Stimulated activated CD8-positive, alpha-beta memory T cell treated with anti-CD3 and anti-CD28 coated beads, Interleukin-4, amount 100 ng/mL, for 4 hours (primary cell): ENCODE data around the gene TANGO2.

Experiments
- DNase-seq, 2 donors: peaks; one replicate each; pipeline ENCODE4 v3.0.0-alpha.2; 2020; ENCODE audit warnings: low read depth in 2 of 2, low spot score in 1 of 2

Gene TANGO2

DNA sequence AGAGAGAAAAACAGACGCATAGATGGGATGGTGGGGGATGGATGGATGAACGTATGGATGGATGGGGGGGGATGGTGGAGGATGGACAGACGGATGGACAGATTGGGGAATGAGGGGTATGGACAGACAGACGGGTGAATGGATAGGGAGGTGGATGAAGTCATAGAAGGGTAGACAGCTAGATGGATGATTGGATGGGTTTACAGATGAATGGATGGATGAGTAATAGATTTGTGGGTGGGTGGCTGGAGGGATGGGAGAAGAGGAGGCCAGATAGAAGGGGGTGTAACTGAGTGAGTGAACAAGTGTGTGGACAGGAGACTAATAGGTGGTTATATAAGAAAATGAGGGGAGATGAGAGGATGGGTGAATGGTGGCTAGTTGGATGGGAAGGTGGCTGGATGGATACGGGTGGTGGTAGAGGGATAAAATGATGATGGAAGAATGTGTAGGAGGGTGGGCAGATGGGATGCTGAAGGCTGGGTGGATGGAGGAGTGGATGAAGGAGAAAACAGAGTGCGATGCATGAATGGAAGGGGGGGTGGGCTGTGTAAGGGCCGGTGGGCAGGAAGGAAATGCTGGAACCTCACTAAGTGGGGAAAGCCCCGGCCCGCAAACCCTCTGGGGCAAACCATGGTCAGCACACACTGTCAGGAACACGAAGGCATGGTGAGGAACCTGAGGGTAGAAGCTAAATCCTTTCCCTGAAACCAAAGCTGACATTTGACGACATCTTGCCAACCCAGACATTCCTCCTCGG lies 25.9 kb upstream of the TANGO2 start:
- DNase-seq = no peak

DNA sequence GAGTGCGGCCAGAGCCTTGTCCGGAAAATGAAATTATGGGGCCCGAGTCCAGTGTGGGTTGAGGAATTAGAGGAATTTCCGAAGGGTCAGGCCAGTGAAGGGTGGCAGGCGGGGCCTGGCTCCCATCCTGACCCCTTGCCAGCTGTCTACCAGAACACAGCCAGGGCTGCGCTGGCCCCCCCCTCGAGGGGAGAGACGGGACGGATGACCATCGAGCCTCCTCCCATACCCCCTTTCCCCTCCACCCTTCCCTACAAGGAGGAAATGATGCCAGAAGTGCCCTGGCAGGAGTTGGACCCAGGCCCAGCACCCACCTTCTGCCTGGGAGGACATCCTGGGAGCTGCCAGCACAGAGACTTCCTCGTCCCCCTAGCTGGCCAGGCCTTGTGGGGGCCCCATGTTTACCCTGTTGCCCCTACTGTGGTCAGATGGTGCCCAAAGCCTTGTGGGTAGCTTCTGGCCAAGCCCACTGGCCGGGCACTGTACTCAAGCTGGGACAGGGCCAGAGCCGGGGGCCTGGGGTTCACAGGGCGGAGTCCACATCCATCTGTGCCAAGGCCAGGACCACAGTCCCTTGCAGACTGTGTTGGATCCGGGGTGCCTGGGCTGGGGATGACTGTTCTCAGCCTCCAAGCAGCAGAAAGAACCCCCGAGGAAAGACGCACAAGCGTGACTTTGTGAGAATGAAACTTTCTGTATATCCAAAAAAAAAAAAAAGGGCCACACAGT lies 25.1 kb upstream of the TANGO2 start:
- no peak for DNase-seq

DNA sequence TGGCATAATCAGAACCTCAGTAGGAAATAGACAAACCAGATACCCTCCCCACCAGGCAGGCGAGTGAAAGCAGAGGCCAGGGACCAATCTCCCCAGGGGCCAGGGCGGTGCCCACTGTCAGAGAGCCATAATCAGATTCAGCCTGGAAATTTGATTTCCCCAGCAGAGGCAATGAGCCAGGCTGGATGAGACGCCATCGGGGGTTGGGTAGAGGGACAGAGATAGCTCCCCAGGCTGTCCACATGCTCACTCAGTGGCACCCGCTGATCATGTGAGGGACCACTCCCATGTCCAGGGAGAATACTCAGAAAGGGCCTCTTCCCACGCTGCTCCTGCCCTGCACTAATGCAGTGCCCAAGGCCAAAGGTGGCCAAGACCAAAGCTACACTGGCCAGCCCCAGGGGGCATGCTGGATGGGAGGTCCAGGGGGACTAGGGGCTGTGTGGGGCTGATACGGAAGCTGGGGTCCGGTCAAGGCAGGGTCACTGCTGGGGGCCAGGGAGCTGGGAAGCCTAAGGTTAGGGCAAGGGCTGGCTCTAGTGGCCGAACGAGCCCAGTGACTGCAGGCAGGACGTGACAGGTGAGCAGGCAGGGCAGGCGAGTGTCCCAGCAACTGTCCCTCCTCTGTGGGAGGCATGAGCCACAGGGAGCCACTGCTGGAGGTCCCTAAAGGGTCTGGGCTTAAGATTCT lies 24.1 kb upstream of the TANGO2 start:
- no peak for DNase-seq

DNA sequence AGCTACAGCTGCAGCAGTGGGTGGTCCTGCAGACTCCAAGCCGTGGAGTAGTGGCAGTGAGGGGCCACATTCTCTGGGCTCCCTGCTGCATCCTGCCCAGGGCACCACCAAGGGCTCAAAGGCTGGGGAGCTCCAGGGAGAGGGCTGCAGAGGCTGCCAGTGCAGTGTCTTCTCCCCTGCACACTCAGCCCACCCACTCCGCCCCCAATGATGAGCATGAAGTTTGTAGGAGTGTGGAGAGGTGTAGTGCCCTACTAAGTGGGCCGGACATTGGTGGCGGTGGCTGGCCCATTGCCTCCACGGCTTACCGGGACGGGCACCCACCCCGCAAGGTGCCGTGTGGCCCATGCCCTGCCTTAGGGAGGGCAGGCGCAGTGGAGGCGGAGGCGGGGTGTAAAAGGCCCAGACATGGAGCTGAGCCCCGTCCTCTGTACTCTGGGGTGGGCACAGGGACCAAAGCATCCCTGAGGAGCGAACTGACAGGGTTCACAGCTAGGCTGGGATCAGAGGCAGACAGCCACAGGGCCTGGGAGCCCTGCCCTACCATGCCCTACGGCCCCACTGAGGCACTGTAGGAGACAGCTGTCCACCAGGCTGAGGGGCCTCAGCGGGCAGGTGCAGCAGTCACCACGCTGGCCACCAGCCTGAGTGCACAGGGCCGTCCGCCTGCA lies 23.2 kb upstream of the TANGO2 start:
- no peak for DNase-seq

DNA sequence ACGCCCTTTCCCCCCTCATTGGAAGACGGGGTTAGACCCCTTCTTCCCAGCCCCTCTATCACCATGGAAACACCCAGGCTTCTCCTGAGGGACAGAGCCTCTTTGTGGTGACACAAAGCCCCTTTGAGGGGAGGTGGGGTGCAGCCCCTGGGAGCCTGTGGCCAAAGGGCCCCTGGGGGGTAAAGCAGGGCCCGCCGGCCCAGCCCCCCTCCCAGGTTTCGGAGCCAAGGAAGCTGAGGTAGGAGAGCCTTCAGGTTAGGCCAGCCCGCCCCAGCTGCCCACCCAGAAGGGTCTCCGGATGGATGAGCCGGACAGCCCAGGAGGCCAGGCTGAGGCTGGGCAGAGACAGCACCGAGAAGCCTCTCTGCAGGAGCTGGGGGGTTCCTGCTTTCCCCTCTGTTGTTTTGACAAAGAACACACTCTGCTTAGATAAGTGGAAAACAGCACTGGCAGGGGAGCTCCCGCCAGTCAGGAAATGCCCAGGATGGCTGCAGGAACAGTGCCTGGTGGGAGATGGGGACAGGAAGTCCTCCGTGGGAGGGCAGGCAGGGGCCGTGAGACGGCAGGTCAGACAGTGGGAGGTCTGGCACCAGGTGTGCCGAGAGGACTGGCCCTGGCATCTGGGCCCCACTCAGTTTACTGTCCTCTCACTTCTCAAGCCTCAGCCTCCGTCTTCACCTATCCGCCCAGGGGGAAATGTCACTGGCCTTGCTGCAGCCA lies 22.5 kb upstream of the TANGO2 start:
- DNase-seq = no peak

DNA sequence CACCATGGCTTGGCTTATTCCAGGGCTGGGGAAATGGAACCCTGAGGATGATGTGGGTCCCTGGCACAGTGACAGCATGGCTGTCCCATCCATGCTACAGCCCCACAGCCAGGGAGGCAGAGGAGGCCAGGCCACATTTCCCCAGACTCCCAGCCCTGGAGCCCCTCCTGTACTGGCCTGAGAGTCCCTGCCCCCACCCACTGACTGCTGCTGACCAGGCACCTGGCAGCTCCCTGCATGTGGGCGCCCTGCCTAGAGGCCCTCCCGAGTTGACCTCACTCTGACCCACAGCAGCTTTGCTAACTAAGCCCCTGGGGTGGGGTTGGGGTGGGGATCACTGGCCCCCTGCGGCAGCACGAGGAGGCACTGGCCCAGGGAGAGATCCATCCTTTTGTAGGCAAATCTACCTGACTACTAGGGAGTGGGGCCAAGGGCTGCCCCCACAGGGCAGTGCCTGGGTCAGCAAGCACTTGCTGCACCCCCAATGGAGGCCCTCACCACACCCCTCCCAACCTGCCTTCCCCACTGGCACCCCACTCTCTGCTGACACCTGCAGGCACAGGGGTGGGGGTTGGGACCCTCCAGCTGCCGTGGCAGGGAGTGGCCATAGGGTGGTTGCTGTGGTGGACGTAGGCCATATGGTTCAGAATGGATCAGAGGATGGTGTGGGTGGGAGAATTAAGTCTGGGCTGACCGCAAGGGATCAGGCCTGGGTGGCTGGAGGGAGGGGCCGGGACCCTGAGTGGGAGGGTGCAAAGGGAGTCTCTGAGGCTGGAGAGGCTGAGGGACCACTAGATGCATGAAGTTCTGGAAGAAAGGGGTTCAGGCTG lies 21.7 kb upstream of the TANGO2 start:
- DNase-seq = no peak

DNA sequence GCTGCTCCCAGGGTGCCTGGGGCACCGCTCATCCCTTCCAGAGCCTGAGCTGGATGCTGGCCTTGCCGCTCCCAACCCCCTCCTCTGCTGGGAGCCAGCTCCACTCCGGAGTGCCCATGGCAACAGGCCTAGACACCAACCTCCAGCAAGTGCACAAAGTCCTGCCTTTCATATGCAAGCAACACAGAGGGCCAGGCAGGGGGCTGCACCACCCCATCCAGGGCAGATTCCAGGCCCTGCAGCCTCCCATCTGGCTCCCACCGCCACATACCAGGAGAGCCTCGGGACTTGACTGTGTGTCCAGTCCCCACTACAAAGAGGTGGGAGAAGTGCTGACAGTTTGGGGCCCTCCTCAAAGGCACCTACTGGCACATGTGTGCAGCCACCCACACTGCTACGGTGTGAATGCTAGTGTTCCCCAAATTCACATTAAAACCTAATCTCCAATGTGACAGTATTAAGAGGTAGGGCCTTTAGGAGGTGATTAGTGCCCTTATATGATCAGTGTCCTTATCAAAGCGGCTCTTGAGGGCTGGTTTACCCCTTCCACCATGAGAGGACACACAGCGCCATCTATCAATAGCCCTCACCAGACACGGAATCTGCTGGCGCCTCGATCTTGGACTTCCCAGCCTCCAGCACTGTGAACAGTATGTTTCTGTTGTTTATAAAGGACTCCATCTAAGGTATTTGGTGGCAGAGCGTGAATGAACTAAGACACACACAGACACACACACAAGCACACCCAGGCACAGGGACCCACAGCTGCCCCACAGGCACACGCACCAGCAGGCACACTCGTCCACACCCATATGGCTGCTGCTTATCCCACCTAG lies 20.4 kb upstream of the TANGO2 start:
- no peak for DNase-seq

DNA sequence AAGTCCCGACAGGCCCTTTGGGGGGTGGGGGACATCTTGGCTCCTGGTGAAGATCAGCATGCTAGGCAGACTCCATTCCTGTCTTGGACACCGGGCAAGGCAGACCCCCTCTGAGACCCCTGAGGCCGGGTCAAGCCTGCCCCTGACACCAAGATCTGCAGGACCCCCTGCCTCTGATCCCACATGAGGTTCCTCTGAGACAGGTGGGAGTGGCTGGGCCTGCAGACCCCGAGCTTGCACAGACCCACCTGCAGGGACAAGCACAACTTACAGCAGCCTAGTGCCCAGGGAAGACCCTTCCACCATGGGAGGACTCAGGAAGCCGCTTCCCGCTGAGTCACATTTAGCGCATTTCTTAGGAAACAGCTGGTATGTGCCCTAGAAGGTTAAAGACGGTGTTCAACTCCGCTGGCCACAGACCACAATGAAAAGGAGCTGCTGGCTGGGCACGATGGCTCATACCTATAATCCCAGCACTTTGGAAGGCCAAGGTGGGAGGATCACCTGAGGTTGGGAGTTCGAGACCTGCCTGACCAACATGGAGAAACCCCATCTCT lies 19.8 kb upstream of the TANGO2 start:
- DNase-seq = no peak

DNA sequence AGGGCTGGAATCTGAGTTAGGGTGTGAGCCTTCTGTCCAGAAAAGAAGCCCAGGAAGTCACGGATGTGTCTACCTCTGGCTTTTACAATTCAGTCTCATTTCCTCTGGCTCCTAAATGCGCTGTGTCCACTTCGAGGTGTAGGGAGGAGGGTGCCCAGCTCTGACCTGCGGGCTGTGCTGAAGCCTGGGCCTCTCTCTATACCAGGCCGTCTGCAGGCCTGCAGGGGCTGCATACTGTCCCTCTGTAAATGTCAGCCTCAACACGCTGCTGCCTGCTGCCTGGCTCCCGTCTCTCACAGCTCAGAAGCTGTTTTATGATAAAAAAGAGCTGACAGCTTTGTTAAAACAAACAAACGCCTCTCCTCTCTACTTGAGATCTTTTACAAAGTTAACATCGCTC lies 18.8 kb upstream of the TANGO2 start:
- DNase-seq = no peak

DNA sequence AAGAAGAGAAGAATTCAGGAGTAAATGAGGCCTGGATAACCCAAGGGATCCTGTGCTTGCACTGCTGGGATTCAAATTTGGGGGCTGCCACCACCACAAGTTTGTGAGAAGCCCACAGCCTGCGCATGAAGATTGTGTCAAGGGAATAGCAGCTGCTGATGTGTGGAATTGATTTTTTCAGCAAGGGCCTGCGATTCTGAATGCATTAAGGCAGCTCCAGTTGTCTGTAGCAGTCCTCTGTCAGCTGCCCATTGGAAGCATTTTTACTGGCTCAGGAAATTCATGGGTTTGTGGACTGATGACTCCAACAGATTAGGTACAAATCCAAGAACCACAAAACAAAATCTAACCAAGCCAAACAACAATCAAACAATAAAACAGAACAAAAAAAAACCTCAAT lies 18.3 kb upstream of the TANGO2 start:
- DNase-seq = no peak

DNA sequence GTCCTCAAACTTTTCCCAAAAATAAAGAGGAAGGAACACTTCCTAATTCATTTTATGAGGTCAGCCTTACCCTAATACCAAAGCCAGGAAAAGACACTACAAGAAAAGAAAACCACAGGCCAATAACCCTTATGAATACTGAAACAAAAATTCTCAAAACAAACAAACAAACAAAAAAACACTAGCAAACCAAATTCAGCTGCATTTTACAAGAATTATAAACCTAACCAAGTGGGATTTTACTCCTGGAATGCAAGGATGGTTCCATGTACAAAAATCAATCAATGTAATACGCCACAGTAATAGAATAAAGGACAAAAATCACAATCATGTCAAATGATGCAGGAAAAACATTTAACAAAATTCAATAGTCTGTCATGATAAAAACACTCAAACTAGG lies 17.6 kb upstream of the TANGO2 start:
- DNase-seq = no peak

DNA sequence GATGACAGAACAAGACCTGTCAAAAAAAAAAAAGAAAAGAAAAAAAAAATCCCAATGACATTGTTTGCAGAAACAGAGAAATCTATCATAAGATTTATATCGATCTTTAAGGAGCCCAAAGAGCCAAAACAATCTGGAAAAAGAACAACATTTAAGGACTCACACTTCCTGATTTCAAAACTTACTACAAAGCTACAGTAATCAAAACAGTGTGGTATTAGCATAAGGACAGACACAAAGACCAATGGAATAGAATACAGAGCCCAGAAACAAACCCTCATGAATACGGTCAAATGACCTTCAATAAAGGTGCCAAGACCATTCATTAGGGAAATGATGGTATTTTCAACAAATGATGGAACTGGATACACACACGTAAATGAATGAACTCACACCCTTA lies 16.4 kb upstream of the TANGO2 start:
- no peak for DNase-seq

DNA sequence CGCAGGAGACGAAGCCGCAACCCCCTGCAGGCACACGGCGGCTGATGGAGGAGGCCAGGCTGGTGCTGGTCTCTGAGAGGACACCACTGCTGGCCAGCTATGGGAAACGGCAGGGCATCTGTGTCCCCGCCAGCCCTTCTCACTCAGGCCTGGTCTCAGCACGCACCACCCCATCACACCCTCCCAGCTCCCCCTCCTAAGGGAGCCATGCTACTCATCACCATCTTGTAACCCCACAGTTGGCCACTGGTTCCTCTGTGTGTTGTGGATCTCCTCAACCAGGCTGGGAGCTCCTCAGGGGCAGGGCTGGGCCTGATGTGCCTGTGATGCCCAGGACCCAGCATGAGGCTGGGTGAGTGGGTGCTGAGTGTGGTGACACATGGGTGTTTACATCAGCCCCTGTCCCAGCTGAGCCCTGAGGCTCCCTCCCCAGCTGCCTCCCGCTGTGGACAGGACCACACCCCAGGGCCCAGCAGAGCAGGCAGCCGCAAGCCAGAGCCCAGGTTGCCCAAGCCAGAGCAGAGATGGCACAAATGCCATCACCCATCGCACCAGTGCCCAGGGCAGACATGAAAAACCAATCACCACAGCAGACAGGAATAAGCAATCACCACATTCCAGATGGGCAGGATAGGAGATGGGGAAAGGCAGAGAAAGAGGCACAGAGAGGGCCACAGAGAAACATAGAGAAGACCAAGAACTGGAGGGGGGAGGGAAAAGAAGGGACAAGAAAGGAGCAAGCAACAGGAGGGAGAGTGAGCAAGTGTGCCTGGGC lies 12.5 kb upstream of the TANGO2 start:
- DNase-seq = no peak

DNA sequence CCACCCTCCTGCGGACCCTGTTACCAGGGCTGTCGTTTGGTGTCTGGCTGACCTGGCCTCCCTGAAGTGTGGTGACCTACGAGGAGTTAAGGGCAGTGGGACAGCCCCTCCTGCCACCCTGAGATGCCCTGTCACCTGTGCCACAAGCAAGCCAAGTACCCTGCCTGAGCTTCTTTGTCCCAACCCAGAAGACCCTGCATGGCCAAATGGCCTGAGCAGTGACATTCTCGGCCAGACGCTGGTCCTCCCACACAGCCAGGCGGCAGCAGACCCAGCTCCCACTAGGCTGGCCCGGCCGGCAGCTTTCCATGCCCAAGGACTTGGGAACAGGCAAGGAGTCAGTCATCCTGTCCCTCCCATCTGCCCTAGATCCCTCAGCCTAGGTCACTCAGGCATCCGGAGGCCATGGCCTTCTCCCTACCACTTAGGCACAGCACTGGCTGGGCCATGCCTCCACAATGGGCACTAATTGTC lies 11.9 kb upstream of the TANGO2 start:
- no peak for DNase-seq

DNA sequence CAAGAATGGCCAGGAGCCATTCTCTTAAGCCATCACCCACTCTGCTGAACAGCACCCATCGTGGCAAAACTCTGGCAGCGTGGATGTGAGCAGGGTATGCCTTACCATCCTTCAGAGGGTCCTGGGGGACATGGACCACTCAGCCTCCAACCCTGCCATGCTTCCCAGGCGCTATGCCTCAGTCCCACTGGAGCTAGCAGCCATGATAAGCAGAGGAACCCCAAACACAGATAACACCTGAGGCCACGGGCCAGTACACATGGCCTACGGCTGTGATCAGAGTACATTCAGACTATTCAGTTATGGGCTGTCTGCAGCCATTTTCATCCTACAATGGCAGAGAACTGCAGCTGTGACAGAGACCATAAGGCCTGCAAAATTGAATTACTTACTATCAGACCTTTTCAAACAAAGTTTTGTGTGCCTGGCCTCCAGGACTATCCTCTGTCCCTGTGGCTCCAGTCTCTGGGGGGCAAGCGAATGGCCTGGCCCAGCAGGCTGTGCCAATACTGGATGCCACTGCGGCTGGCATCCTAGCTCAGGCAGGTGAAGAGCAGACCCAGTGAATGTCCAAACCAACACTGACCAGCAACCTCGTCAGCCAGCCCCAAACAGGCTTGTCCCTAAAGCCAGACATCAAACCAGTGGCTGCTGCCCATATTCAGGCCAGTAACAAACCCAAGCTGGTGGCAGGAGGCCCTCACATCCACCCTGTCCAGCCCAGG lies 11.2 kb upstream of the TANGO2 start:
- no peak for DNase-seq

DNA sequence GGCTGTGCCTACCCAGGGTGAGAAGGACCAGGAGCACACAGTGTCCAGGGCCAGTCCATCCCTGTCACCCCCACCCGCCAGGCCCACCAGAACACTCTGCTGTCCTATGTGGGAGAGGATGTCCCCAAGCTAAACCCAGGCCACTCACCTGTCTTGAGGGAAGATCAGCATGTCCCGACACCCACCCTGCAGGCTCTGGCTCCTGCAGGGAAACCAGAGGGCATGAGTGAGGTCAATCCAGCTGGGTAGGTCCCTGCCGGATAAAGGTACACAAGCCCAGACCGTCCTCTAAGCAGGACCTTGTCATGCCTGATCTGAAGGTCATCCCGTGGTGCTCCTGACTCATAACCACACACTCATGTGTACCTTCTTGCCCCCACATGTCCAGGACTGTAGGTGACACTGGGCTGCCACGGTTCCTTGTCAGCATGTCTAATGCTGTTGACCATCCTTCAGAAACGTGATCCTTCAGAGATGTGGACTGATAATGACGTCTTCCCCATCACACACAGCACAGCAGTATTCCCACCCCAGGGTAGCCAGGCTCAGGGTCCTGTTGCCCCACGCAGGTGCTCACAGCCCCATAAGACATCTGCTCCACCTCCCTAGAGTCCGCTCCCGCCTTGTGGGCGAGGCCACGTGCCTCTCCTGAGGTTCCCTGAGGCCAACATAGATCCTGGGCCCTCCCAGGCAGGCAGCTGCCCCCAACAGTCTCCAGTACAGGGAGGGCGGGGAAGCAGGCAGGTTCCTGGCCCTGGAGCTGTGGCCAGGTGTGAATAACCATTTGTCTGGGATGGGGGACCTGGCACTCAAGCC lies 10.4 kb upstream of the TANGO2 start:
- DNase-seq = no peak
